Nucleus accumbens (tissue), 56 donors: ENCODE data around the gene SLC36A1.

Experiments used
- DNase-seq, 56 donors: peaks; one replicate each; lab custom pipeline; 2025; lab: John Stamatoyannopoulos, UW

Gene SLC36A1

GRCh38 chr5:151523335-151523734 is 75.9 kb downstream of the SLC36A1 start:
- peak in 5 of 56 donors; percentile 3 to 7 (median 4) for DNase-seq

GRCh38 chr5:151528153-151528552 is 80.8 kb downstream of the SLC36A1 start:
- DNase-seq = no peak

GRCh38 chr5:151528996-151529395 is 81.6 kb downstream of the SLC36A1 start:
- DNase-seq = no peak

GRCh38 chr5:151531581-151531980 is 84.2 kb downstream of the SLC36A1 start:
- DNase-seq = no peak

- no peak for DNase-seq
Observed at GRCh38 chr5:151532416-151532815, 85.0 kb downstream of the SLC36A1 start.

GRCh38 chr5:151534350-151534749 is 86.9 kb downstream of the SLC36A1 start:
- DNase-seq = no peak

GRCh38 chr5:151537044-151537443 is 89.6 kb downstream of the SLC36A1 start:
- DNase-seq = no peak

GRCh38 chr5:151541571-151541970 is 94.2 kb downstream of the SLC36A1 start:
- no peak for DNase-seq
